GM19397 (cell line): Measurements from ENCODE around the gene WDFY3.

ENCODE experiments used
- ATAC-seq: cut with Tn5 transposase; IDR thresholded peaks from one replicate; pipeline ENCODE4 v1.9.1; 2021; ENCODE audit warnings: mild to moderate bottlenecking, moderate library complexity; ENCODE audit not compliant: unreplicated experiment

Gene WDFY3, protein sequence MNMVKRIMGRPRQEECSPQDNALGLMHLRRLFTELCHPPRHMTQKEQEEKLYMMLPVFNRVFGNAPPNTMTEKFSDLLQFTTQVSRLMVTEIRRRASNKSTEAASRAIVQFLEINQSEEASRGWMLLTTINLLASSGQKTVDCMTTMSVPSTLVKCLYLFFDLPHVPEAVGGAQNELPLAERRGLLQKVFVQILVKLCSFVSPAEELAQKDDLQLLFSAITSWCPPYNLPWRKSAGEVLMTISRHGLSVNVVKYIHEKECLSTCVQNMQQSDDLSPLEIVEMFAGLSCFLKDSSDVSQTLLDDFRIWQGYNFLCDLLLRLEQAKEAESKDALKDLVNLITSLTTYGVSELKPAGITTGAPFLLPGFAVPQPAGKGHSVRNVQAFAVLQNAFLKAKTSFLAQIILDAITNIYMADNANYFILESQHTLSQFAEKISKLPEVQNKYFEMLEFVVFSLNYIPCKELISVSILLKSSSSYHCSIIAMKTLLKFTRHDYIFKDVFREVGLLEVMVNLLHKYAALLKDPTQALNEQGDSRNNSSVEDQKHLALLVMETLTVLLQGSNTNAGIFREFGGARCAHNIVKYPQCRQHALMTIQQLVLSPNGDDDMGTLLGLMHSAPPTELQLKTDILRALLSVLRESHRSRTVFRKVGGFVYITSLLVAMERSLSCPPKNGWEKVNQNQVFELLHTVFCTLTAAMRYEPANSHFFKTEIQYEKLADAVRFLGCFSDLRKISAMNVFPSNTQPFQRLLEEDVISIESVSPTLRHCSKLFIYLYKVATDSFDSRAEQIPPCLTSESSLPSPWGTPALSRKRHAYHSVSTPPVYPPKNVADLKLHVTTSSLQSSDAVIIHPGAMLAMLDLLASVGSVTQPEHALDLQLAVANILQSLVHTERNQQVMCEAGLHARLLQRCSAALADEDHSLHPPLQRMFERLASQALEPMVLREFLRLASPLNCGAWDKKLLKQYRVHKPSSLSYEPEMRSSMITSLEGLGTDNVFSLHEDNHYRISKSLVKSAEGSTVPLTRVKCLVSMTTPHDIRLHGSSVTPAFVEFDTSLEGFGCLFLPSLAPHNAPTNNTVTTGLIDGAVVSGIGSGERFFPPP (N-terminal part only)

DNA sequence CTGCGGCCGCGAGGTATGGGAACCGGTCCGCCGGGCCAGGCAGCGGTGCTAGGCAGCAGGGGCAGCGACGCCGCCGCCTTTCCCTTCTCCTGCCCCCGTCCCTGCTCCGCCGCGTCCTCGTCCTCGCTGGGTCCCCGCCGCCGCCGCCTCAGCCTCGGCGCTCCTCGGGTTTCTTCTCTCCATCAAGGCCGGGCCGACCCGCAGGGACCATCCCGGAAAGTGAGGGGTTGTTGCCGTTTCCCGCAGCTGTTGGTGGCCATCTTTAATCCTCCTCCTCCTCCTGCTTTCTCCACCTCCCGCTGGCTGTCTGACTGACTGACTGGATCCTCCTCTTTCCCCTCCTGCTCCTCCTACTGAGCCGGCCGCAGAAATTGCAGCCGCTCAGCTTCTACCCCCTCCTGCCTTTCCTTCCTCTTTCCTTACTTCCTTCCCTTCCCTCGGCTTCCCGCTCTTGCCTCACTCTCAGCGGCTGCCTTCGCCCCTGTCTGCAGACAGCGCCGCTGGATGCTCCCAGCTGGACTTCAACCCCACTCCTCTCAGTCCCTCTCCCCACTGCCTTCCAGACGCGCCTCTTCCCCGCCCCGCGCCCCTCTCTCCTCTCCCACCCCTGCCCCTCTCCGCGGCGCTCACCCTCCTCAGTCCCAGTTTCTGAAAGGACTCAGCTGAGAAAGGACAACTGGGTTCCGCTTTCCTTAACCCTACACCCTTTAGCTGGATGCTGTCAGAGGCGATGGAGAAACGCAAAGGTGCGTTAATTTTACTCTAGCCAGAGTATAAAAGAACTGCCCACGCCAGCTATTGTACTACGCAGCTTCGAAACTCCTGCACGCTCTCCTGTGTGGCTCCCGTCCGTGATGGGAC, at the start of gene WDFY3:
Gene WDFY3 (minus strand): TSS at position 309 of the 861 bp plus-strand sequence. CDS start 106,099 bp downstream, outside the sequence.
- no peak for ATAC-seq

DNA sequence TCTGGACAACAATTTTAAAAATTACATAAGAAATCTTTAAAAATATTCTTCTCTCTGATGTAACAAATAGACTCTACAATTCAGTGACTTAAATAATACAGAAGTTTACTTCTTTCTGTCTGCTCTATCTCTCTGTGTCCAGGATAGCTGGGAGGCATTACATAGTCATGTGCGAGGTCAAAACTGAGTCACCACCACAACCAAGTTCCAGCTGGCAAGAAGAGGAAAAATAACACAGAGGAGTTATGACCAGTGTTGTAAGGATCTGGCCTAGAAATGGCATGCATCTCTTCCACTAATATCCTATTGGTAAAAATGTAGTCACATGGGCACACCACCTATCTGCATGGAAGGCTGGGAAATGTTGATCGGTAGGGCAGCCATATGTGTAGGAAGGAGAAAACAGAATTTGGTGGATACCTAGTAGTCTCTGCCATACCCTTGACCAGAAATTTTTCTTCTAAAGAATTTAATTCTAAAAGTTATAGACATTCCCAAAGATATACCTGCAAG, 39.4 kb upstream of the WDFY3 start:
- ATAC-seq = no peak

DNA sequence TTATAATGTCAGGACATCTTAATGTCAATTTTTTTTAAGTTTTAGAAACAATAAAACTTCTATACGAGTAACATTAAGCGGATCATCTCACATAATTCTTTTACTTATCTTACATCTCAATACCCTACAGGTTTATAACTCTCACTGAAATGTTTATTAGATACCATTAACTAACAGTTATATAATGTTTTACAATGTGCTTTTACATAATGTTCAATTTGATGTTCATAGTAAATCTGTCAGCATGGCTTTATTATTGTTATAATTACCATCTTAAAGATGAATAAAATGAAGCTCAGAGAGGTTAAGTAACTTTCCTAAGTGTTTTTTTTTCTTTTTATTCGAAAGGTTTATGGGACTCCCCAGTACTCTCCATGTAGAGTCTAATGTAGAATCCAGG, 33.9 kb upstream of the WDFY3 start:
- no peak for ATAC-seq

DNA sequence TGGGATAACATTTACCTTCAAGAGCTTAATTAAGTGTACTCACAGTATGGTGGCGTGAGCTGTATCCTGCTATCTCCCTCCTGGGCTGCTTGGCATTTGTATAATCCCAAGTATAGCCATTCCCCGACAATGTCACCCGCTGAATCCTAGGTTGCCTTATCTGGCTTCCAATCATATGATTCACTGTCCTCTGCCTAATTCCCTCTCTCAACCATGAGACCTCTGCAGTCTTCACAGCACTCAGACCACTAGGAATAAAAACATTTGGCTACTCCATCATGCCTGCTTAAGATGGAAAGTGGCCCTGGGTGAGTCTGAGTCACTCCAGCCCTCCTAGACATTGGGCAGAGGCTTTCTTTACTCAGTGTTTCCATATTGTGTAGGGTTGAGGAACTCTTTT, 28.9 kb upstream of the WDFY3 start:
- ATAC-seq = no peak

DNA sequence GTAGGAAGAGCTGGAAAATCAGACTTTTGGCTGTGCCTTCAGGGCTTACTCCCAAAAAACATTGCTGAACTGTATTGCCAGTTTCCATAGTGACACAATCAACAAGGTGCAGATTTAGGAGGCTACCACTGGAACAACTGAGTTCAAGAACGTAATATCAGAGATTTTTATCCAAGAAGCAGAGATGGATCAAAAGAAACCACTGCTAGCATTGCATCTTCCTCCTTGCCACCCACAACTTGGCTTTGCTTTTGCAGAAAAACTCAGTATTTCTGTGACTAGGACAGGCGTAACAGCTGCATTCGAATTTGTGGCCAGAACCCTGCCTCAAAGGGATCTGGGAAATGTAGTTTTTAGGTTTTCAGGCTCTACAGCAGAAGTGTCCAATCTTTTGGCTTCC, 27.8 kb upstream of the WDFY3 start:
- no peak for ATAC-seq

DNA sequence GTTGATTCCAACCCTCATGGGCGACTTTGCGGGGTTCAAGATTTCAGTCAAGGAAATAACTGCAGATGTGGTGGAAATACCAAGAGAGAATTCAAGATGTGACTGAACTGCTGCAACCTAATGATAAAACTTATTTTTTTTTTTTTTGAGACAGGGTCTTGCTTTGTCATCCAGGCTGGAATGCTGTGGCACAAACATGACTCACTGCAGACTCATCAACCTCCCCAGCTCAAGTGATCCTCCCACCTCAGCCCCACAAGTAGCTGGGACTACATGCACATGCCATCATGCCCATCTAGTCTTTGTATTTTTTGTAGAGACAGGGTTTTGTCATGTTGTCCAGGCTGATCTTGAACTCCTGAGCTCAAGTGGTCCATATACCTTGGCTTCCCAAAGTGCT, 19.5 kb upstream of the WDFY3 start:
- no peak for ATAC-seq

DNA sequence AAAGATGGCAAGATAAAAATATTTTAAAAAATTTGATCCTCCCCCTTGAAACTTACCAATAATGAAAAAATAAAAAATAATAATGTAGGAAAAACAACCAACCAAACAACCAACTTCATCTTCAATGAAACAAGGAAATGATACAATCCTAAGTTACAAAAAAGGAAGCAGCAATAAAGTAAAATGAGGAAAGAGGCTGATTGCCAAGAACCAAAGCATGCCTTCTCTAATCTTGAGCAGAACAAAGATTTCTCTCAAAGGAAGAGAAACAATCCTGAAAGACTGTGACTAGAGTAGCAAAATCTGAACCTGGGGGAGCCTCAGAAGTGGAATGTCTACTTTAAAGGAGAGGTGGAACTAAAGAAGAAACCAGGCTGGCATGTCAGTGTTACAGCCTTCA, 10.9 kb upstream of the WDFY3 start:
- no peak for ATAC-seq

DNA sequence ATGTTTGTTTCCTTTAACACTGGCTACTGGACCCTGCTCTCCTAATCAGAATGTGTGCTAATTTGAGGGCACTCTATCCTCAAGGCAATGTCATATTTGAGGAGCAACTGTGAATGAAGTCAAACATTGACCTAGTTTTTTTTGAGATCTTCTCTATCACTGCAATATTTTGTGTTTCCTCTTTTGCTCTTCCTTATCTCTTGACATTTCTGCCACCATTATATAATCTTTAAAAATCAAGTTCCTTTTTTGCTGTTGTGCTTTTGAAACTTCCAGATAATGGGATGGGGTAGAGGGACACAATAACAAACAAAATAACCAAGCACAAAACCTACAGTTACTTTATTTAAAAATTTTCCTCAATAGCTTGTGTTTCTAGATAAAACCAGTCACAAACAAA, 7.4 kb upstream of the WDFY3 start:
- no peak for ATAC-seq

DNA sequence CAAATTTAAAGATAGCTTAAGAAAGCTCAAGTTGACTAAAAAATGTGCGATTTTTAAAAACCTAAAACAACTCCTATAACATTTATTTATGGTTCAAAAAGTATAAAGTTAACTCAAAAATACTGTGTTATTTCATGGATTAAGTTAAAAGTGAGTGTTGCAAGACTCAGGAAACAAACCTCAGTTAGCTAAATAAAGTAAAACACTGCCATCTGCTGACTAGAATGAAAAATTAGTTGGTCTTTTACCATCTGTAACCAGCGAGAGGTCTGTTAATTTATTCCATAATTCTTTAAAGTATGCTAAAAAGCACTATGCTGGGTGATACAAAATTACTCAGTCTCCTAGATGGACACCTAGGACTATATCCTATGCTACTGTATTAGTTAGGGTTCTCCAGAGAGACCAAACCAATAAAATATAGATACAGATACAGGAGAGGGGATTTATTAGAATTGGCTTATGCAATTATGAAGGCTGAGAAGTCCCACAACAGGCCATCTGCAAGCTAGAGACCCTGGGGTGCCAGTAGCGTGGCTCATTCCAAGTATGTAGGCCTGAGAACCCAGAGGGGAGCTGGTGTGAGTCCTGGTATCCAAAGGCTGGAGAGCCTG, 4.9 kb upstream of the WDFY3 start:
- no peak for ATAC-seq

DNA sequence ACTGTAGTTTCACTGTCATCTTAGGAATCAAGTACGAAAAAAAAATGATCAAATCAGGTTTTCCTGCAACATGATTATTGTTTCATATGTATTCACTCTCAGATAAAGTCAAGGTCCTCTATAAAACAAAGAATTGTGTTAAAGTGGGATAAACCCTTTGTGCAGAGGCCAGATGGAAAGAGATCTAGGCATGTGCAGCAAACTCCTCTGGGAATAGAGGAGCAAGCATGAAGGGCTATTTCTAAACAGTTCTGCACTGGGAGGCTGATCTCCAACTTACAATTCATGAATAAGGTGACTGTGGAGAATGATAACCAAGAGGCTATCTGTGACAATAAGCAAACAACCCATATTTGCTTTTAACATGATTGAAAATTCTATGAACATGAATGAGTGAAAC, 2.4 kb upstream of the WDFY3 start:
- ATAC-seq = no peak

DNA sequence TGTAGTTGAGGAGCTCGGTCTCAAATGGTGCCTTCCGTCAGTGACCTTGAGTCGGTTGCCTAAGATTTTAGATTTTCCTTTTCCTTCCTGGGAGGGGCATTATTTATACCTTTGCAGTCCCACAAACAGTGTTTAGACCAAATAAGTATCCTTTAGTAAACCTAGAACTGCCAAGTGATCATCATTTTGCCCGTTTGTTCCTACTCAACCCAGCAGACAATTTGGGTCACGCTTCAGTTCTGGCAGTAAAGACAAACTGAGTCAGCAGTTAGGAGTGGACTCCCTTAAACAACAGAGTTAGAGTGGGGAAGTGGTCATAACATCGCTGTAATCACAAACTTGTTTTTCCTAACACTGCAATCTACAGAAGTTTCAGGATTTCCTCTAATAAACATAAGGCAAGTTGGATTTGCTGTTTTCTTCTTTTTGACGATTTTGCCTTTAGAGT, 777 bp upstream of the WDFY3 start:
- ATAC-seq = no peak

DNA sequence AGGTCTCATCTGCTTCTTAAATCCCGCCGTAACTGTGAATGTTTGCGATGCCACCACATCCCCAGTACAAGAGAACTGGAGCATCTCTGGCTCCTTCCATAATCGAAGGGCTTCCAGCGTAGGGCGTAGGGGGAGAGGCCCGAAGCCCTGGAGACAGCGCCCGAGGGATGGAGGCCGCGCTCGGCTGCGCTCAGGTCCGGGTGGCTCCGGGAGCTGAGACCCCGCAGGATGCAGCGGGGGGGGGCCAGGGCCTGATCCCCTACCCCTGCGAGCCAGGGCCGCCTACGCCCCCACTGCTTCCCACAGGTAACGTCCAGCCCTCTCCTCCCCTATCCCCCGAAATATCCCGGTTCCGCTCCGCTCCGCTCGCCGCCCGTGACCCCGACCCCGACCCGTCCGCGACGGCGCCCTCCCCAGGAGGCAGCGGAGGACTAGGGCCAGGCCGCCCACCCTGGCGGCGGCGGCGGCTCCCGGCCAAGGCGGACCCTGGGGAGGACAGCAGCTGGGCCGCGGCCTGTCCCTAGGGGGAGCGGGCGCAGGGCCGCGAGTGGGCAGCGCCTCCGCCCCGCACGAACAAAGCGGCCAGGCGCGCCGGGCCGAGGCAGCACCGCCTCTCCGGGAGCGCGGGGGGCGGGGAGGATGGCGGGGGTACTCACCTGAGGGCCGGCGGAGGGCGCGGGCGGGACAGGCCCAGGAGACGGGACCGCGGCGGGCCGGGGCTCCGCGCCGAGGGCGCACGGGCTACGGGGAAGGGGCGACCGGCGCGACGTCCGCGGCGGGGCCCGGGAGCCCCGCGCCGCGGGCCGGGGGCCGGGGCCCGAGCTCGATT, 723 bp downstream of the WDFY3 start:
- no peak for ATAC-seq

DNA sequence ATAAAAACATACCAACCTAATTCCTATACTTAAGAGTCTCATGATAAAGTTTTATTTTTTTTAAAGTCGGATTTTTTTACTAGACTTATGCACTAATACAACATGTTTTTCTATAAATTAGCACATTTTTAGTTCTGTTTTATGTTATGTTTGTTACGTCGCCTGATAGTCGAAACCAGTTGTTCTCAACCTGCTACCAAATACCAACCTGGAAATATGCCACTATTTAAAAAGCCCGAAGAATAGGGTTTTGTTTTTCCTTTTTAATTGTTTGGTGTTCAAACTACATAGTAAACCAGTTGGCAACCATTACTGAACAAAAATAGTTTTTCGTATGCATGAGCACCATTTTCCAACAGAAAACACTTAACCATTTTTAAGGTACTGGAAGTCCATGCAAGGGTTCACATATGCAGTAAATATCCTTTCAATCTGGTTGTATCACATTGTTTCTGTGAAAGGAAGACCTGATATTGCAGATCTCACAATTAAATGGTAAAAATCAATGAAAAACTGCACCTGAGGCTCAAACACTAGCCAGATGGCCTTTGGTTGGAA, 1.4 kb downstream of the WDFY3 start:
- ATAC-seq = no peak

DNA sequence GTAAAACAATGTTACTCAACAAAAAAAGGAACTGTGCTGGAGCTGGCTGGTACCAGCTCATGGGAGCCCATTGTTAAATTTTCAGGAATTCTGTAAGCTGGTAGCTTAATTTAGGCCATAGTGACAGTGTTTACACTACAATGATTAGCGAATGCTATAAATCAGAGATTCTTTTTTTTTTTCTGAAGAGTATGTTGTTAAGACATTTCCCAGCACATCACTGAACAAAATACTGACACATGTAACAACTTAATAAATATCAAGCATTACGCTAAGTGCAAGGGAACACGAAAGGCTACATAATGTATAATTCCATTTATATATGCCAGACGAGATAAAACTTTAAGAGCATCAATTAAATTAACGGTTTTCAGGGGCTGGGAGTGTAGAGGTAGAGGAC, 4.4 kb downstream of the WDFY3 start:
- no peak for ATAC-seq

DNA sequence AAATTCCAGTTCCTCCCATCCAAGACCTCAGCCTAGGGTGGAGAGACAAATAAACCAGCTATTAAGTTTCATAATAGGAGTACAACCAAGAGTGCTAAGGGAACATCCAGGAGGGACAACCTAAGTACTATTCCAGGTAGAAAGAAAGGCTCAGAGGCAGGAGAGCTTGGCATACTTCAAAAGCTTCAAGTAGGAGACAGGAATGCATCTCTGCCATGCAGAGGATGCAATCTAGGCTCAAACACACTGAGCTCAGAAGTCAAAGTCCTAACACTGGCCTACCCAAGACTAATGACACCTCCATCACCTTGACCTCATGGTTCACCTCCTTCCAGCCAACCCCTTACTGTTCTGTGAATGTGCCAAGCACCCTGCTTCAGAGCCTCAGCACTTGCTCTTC, 8.1 kb downstream of the WDFY3 start:
- ATAC-seq = no peak

DNA sequence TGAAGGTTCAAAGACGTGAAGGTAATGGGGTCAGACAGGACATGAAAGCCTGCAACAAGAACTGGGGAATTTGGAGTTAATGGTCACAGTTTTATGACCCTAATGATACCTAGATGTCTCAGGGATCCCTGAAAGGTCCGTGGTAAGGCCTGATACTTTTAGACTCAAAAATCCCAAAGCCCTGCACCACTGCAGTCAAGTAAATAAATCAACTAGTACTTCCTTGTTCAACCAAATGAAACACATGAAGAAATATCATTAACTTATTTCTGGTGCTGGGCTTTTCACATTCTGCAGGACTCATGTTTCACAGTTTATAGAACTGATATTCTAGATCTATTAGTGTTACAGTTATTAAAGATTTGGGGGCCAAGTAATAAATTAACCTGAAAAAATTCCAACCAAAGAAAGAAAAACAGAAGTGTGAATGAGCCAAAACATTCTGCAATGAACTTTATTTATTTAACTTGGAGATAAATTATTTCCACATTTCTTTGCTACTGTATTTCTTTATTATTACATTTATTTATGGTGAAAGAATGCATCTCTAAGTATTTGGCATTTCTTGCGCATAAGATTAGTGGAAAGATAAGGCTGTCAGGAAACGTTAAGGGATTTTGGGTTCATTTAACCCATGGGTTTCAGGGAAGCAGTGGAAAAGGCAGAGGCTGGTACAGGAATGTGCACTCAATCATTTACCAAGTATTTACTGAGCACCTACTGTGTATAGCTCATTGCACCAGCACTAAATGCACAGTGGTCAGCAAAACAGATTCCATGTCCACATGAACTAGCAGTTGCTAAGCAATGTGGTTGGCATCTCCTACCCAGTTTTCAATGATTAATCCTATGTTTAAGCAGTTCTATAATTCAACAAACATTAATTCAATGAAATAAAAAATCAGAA, 8.7 kb downstream of the WDFY3 start:
- no peak for ATAC-seq

DNA sequence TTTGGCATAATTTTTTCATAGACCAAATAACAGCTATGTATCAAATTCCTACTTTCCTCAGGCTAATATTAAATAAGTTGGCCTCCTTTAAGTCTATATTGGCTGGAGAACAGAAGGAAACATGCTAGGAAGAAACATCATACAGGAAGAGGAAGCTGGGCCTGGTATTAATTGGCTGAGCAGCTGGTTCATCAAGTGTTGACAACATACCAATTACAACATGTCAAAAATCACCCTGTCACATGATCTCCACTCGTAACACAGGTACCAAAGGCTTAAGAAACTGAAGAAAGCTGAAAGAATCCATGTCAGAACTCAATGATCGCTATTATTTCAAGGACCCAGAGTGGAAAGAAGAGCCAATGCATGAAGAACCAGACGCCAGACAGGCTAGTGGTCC, 10.5 kb downstream of the WDFY3 start:
- ATAC-seq = no peak
